DMS153 treated with DMSO at 0.1 percent for 48 hours (cell line): ENCODE measurements around the gene STIM2.
"Not testable (repeated sequence)": the region's sequence is repeated elsewhere in the genome, so short reads cannot be mapped to it uniquely, and the experiment has no call there.

ENCODE experiments used
- DNase-seq: peaks from one replicate; lab custom pipeline; 2025; ENCODE audit not compliant: unreplicated experiment; lab: John Stamatoyannopoulos, UW

STIM2 gene

GRCh38 chr4:27022963-27023362 is 162.3 kb downstream of the STIM2 start:
- no peak for DNase-seq

DNA sequence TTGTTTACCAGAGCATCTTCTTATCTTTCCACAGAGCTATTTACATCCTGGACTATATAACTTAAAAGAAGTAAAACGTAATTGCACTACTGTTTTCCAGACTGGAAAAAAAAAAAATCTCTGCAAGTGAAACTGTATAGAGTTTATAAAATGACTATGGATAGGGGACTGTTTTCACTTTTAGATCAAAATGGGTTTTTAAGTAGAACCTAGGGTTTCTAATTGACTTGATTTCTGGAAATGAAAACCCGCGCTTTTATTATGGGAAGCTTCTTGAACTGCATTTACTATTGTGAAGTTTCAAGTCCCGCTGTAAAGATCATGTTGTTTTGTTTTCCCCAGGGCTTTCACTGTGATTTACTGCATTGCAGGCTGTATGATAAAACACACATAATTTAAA is 162.7 kb downstream of the STIM2 start:
- DNase-seq = no peak

DNA sequence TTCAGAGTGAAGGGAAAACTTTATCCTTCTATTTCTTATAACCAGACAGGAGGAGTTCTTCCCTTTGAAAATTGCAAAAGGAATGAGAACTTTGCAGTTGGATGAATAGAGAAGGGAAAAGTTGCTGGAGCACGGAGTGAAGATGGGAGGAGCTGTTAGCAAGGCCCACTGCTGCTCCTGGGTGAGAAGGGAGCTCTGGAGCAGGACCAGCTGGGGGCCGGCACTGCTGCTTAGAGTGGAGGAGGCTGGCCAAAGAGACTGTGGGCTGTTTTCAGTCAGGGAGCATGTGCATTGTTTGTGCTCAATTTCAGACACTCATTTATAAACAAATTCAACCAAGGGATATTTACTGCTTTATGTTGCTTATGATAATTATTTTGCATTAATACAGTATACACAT is 164.2 kb downstream of the STIM2 start:
- no peak for DNase-seq

- DNase-seq = no peak
Measured at GRCh38 chr4:27027428-27027827, 166.8 kb downstream of the STIM2 start.

- DNase-seq = not testable (repeated sequence)
Measured at GRCh38 chr4:27035127-27035526, 174.5 kb downstream of the STIM2 start.

GRCh38 chr4:27040356-27040755 is 179.7 kb downstream of the STIM2 start:
- DNase-seq = no peak

- no peak for DNase-seq
Measured at GRCh38 chr4:27042411-27042810, 181.8 kb downstream of the STIM2 start.

- DNase-seq = no peak
Measured at GRCh38 chr4:27043200-27043599, 182.6 kb downstream of the STIM2 start.

GRCh38 chr4:27046851-27047250 is 186.2 kb downstream of the STIM2 start:
- DNase-seq = no peak

DNA sequence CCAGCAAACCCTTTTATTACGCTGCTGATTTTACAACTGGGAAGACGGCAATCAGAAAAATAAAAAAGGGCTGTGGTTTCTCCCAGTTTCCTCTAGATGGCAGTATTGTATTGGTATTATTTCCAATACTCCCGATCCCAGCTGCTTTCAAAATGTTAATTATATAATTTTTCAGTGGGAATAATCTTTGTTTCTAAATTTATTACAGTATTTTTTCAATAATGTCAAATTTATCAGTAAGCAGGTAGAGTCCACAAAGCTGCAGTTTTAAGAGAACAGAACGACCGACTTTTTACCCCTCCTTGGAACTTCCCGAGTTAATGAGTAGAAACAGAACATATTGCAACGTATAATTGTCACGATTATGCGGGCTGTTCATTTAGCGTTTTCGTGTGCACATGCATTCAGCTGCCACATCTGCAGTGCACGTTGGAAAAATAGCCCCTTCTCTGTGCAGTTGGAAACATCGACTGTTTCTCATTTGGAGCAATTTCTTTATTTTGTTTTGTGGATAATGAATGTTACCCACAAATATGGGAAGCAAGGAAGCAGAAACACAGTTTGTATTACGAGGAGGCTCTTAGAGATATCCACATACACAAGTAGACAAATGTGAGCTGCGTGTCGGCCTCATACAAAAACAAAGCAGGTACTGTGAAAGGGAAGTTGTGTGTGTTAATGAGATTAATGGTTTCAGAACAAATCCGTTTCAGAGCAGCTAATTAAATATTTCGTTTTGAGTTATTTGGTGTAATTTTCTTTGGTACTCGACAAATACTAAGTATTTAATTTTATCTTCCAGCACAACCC is 188.0 kb downstream of the STIM2 start:
- DNase-seq = no peak

- no peak for DNase-seq
Measured at GRCh38 chr4:27049239-27049829, 188.7 kb downstream of the STIM2 start.

DNA sequence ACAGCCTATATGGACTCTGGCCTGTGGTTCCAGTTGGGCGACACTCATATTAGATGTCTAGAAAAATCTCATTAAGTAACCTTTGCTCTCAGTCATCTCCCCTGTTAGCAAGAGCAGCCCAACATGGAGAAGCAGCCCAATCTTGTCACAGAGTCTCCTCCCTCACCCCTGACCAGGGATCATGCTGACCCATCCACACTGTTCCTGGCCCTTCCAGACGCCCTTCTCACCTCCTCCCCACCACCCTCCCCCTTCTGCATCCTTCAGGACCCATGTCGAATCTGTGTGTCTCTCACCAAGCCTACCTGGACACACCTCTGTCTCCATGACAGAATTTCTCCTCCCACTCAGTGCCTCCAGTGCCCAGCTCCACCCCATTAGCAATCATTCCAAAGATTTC is 190.1 kb downstream of the STIM2 start:
- no peak for DNase-seq

- no peak for DNase-seq
Measured at GRCh38 chr4:27055221-27055760, 194.7 kb downstream of the STIM2 start.

- no peak for DNase-seq
Measured at GRCh38 chr4:27056281-27056680, 195.6 kb downstream of the STIM2 start.

DNA sequence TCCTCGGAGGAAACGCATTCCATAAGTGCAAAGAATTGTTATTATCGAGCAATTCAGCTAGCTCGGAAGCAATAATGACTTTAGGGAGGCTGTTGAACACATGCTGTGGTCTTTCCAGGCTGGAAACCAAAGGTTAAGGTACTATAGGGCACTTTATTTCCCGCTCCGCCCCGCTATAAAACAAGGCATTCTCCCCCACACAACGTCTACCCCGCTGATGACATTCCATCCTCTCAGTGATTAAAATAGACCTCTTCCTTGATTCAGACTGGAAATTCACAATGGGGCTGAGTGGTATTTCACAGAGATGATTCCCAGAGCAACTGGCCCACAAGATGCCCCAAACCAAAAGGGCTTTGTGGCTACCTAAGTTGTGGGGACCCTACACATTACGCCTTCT is 196.4 kb downstream of the STIM2 start:
- no peak for DNase-seq

DNA sequence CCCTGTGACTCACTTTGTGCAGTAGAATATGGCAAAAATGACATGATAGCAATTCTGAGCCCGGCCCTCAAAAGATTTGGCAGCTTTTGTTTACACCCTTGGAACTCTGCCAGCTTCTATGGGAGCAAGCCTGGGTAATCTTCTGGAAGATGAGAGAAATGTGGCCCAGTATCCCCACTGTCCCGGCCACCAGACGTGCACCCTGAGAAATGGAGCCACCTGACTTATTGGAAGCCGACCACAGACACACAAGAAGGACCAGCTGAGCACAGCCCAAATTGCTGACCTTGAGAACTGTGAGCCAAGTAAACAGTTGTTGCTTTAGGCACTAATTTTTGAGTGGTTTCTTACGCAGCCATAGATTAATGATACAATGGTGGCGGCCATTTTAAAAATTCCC is 197.0 kb downstream of the STIM2 start:
- DNase-seq = no peak

GRCh38 chr4:27058819-27059406 is 198.3 kb downstream of the STIM2 start:
- DNase-seq = no peak

- DNase-seq = no peak
Measured at GRCh38 chr4:27059446-27059845, 198.8 kb downstream of the STIM2 start.

DNA sequence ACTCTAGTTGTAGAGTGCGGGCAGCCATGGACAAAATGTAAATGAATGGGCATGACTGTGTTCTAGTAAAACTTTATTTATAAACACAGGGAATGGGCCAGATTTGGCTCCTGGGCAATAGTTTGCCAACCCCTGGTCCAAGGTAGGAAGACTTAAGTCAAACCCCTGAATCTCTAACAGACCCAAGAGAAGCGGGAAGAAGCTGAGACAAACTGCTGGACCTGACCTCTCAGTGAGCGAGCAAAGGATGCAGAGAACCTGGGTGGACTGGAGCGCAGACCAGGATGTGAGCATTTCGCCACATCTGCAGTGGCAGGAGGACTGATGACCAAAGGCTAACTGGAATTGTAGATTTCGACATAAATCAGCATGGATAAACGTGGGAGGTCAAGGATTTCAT is 201.6 kb downstream of the STIM2 start:
- DNase-seq = no peak

- no peak for DNase-seq
Measured at GRCh38 chr4:27066591-27066990, 205.9 kb downstream of the STIM2 start.

DNA sequence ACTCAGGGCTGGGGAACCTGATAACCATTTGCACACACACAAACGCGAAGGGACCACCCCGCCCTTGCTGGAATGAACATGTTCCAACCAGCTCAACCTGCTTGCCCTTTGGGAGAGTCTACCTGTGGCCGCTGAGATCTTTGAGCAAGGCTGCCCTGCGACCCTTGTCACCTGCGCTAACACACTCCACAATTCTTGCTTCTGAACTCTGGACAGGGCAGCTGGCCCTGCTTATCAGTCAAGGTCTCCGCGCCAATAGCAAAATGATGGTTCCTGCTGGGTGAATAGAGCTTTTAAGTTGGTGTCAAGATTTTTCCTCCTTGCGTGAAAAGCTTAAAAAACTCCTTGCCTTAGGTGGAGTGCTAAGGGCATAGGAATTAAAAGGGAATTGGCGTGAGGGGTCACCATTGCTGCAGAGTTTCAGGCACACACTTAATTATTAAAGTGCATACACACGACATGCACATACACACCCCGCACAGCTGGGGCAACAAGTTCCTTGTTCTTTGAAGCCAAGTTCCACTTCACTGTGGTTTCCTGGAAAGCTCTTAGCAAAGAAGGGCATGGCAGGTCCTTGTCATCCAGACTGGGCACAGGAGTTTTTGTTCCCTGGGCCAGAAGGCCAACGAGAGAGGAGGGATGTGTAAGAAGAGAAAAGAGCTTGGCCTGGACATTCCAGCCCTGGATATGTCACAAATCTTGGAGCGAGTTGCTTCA is 207.7 kb downstream of the STIM2 start:
- DNase-seq = no peak
